ENCODE data around the gene TNFRSF1A.

TNFRSF1A gene

DNA sequence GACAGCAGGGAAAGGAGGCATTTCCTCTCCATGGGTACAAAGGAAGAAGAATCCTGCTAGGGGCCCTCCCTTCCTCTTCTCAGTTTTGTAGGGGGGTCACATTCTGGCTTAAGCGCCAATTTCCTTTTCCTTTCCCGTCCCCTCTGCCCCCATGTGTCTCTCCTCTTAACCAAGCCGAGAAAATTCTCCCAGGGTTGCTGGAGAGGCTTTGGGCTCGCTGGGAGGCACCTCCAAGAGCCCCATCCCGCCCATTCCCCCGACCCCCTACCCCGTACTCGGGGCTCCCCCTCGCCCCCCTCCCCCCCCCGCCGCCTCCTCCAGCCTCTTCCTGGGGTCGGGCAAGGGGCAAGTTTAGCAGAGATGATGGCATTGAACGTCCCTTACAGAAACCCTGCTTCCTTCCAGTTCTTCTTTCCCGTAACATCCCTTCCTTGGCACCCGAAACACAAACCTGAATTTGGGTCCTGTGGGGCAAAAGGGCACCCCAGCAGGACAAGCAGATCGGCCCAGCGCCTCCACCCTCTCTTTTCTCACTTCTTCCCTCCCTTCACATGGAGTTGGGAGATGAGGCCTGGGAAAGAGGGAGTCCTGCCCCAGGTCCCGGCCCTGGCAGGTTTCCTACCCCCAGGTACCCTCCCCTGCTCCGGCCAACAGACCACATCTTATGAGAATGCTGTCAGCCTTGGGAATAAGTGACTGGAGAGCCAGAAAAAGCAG is 17.7 kb downstream of the TNFRSF1A start:
- DNase-seq (ENCODE audit: low read depth in 1 of 2, low spot score in 1 of 2) = no peak

DNA sequence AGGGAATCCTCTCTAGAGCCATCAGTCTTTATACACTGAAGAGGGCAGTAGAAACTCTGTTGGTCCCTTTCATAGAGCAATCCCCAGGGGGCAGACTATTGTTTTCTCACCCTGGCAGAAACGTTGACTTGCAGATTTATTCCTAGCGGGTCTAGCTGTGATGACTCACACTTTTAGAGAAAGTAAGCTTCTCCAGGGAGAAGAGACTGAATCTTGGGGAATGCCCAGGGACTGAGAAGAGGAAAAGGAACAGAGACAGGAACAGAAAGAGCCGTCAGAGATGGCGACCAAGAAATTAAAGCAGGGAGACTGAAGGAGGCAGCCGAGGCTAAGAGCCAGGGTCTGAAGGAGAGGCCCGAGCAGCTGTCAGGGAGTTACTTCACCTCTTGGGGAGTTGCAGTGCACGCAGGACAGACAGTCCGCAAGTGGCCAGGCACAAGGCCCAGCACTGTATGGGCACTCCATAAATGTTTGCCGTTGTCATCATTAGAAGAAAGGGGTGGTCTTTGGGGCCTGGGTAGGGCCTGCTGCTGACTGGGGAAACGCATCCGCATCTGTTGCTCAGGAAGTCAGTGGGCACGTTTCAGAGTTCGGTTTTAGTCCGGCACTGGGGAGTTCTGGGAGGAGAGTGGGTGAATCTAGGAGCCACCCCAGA is 18.4 kb downstream of the TNFRSF1A start:
- DNase-seq (ENCODE audit: low read depth in 1 of 2, low spot score in 1 of 2) = peak in 1 of 2 donors; percentile 58

DNA sequence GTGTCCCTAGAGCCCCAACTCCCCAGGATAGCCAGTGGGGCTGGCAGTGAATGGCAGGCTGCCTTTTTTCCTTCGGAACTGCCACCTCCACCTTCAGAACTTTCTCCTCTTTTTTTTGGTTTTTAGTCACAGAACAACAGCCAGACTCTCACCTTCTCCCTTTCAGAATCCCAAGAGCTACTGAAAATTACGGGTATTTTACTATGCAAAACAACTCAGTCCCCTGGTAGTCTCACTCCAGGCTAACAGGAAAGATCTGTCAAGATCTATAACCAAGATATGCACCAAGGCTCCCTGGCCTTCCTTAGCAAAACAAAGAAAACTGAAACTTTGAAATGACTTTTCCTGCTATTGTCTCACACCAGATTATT is 18.9 kb downstream of the TNFRSF1A start:
- no peak for DNase-seq (ENCODE audit: low read depth in 1 of 2, low spot score in 1 of 2)

DNA sequence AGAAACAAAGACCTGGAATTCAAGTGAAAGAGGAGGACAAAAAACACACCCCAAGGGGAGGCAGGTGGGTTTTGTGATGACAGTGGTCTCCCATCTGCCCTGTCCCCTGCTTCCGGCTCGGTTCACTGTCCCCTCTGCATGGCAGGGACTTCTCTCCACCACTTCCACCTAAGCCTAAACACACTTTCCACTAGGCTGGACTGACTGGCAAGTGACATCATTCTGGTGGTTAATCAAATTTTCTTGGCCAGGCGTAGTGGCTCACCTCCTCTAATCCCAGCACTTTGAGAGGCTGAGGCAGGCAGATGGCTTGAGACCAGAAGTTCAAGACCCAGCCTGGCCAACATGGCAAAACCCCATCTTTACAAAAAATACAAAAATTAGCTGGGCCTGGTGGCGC is 19.5 kb downstream of the TNFRSF1A start:
- DNase-seq (ENCODE audit: low read depth in 1 of 2, low spot score in 1 of 2) = no peak

DNA sequence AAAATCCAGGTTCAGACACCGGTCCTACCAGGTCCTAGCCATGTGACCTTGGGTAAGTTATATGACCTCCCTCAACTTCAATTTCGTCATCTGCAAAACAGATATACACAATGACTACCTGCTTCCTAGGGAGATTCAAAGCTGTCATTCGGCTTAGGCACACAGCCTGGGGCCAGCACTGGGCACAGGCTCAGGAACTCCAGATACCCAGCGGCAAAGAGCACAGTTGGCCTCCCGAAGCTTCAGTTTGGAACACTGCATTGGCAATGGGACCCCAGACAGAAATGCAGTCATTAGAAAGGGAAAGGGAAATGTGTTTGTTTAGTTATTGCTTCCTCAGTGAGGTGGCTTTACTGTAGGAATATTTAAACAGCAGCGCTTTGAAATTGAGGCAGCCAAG is 20.0 kb downstream of the TNFRSF1A start:
- no peak for DNase-seq (ENCODE audit: low read depth in 1 of 2, low spot score in 1 of 2)

DNA sequence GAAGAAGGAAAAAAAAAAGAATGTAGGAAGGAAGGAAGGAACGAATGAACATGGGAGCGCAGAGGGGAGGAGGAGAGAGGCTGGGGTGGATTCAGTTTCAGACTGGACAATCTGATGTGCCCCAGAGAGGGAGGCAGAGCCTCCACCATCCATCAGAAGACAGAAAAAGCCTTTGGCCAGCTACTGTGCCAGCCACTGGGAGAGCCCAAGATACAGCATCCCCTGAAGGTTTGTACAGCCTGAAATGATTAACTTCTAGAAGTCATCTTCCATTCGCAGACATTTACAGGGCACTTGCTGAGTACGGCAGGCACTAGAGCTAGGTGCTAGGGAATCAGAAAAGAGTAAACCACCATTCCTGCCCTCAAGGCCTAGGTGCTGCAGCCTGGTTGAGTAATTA is 22.4 kb downstream of the TNFRSF1A start:
- DNase-seq (ENCODE audit: low read depth in 1 of 2, low spot score in 1 of 2) = no peak

DNA sequence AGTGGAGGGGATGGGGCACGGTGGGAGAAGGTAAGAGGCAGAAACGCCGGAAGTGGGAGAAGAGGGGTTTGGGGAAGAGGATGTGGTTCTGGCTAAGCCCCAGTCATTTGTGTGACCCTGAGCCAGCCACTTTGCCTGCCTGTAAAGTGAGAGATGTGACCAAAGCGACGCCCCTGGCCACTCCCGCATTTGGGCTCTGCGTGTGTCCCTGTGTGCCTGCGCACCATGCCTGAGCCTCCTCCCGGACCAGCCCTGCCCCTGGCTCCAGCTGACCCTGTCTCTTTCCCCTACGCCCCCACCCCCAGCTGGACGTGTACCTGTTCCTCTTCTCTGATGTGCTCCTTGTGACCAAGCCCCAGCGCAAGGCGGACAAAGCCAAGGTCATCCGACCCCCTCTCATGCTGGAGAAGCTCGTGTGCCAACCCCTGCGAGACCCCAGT is 23.4 kb downstream of the TNFRSF1A start:
- no peak for DNase-seq (ENCODE audit: low read depth in 1 of 2, low spot score in 1 of 2)

DNA sequence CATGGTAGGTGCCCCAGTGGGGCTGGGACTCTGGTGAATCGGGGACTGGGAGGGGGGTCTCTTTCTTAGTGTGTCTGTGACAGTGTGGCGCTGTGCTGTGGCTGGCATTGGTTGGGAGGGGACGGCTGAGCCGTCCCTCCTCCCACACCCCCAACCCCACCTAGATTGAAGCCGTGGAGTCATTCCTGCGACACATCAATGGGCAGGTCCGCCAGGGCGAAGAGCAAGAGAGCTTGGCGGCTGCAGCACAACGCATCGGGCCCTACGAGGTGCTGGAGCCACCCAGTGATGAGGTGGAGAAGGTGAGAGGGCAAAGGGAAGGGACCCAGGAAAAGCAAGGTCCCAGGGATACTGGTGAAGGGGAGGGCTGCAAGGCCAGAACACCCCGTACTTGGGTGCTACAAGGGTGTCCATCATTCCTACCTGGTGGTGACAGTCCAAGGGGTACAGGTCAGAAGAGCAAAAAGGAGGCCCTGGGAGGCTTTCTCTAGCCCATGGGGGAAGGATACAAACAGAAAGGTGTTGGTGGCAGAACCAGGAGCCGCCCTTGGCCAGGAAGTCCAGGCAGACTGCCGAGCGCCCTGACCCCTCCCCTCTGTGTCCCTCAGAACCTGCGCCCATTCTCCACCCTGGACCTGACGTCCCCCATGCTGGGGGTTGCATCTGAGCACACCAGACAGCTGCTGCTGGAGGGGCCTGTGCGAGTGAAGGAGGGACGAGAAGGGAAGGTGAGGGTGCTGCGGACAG is 24.0 kb downstream of the TNFRSF1A start:
- no peak for DNase-seq (ENCODE audit: low read depth in 1 of 2, low spot score in 1 of 2)

DNA sequence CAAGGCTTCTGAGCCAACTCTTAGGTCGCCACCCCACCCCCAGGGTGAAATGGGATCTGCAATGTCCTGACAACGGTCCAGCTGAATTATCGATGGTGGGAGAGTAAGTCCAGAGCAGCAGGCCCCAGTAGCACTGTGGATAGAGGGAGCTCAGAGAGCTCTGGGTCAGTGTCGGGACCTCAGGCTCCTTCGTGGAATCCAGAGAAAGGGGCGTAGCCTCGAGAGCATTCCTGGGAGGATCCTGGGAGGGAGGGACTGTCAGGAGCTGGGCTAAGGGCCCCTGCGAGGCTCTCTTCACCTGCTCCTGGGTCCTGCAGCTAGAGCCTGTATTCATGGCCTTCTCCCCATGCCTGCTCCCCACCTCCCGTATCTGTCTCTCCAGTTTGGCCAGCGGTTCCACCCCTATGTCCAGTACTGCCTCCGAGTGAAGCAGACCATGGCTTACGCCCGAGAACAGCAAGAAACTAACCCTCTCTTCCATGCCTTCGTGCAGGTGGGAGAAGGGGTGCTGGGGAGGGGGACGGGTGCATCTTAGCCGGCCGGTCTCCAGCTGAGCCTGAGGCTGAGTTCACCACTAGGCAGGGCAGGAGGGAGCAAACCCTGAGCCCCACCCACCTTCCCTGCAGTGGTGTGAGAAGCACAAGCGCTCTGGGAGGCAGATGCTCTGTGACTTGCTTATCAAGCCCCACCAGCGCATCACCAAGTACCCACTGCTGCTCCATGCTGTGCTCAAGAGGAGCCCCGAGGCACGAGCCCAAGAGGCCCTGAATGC is 24.8 kb downstream of the TNFRSF1A start:
- DNase-seq (ENCODE audit: low read depth in 1 of 2, low spot score in 1 of 2) = no peak

DNA sequence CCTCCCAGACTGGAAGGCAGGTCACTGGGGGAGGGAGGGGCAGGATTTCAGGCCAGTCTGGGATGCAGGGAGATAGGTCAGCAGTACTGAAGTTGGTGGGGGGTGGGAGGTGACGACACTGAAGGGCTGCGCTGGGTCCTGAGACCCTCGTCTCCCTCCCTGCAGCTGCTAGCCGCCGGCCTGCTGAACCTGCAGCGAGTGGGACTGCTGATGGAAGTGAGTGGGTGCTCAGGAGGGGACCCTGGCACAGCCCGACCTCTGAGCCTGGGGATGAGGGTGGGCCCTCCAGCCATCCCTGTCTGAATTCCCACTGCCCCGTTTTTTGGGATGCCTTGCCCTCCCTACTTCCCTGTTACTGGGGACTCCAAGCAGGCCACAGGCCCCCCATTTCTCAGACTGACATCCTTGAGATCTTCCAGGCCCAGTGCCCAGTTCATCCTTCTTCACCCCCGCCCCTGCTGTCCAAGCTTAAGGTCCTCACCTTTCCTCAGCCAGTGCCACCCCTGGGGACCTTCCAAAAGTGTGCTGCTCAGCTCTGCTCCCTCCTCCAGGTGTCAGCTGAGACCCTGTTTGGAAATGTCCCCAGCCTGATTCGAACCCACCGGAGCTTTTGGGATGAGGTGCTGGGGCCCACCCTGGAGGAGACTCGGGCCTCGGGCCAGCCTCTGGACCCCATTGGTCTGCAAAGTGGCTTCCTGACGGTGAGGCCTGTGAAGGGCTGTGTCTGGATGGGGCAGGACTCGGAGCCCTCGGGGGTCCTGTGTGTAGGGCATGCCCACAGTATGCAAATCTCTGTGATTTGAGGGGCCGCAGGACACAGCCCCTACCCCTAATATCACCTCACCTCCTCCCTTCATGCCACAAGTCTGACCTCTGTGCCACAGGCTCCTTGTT is 25.9 kb downstream of the TNFRSF1A start:
- no peak for DNase-seq (ENCODE audit: low read depth in 1 of 2, low spot score in 1 of 2)

DNA sequence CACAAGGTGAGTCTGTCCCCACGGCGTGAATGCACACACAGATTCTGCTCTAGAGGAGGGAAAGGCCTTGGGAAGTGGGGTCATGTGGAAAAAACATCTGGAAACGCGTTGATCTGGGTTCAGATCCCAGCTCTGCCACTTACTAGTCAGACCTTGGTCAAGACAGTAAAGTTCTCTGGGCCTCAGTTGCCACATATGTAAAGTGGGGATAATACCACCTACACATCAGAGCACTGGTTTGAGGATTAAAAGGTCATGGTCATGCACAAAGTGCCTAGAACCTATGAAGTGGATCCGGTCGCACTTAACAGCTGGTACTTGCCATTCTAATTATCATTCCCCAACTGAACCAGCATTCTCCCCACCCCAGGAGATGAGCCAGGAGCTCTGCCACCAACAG is 26.7 kb downstream of the TNFRSF1A start:
- DNase-seq (ENCODE audit: low read depth in 1 of 2, low spot score in 1 of 2) = no peak

DNA sequence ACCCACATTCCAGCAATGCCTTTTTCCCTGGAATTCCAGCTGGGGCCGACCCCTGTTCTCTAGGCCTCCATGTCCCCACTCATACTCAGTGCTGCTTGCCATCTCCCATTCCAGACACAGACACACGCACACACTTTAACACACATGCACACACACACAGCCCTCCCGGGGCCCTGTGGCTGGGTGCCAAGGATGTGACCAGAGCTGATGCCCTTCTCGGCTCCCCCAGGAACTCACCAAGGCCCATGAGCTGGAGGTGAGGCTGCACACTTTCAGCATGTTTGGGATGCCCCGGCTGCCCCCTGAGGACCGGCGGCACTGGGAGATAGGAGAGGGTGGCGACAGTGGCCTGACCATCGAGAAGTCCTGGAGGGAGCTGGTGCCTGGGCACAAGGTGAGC is 27.1 kb downstream of the TNFRSF1A start:
- no peak for DNase-seq (ENCODE audit: low read depth in 1 of 2, low spot score in 1 of 2)

DNA sequence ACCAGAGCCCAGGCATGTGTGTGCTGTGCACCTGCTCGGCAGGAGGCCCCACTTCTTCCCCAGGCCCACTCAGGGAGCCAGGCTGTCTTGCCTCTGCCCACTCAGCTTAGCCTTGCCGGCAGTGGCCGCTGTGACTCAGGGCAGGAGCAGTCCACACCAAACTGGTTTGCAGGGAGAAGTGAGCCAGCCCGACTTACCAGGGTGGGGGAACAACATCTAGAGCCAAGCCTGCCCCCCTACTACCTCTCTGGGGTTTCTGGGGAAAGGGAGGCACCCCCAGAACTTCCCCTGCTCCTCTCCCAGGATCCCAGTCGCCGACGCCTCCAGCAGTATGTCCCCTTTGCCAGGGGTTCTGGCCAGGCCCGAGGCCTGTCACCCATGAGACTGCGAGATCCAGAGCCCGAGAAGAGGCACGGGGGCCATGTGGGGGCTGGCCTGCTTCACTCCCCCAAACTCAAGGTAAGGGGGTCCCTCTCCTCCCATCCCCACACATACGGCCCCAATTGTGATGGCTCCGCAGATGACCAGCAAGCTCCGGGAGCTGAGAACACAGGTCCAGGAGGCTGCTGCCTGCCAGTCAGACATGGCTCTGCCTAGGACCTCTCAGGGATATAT is 28.4 kb downstream of the TNFRSF1A start:
- DNase-seq (ENCODE audit: low read depth in 1 of 2, low spot score in 1 of 2) = no peak

DNA sequence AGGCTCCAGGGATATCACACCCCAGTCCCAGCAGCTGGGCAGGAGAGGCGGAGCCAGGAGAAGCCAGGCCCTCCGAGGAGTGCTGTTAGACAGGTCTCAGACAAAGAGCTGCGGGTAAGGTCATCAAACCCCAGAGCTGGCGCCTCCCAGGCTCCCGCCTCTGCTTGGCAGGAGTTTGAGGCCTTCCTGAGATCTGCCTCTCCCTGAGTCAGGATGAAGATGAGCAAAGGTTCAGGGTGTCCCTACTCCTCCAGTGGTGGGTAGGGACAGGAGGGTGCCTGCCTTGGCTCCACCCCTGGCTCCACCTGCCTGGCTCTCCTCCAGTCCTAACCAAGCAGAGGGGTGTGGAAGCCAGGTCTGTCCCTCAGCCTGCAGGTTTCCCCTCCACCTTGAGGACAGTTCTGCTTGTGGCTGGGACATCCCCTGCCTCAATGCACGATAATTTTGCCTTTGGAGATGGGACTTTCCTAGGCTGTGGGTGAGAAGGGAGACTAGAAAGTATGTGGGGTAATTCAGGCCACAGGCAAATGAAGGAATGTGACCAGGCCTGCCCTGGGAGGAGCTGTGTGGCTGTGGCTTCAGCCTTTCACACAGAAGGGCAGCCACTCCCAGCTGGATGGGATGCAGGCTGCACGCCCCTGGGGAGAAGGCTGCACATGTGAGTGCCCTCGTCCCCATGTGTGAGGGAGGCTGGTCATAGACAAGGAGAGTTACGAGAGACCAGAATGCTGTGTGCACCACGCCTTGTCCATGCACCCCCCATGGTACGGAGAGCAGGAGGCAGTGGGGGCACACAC is 29.1 kb downstream of the TNFRSF1A start:
- no peak for DNase-seq (ENCODE audit: low read depth in 1 of 2, low spot score in 1 of 2)

DNA sequence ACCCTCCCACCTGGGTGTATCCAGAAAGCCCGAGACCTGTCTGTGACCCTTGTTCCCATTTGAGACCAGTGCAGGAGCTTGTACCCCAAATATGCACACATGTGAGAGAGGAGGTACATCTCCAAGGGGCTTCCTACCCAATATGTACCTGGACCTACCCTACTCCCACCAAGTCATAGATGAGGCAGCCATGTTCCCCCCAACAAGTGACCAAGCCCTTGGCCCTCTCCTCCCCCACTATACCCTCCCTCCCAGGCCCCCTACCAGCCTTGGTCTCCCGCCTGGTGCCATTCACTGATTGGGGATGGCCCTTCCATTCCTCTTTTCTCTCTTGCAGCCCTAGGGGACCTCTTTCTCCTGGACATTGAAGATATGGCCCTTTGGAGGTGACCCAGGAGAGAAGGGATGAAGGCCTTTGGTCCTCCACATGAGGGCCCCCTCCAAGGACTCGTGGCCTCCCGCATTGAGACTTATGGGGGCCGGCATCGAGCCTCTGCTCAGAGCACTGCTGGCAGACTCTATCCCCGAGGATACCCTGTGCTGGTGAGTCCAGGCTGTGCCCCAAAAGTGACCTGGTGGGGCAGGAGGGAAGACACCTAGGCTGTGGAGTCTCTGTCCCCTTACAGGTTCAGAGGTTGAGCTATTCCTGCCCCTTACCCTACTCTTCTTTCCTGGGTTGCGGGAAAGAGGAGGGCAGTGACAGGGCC is 29.9 kb downstream of the TNFRSF1A start:
- DNase-seq (ENCODE audit: low read depth in 1 of 2, low spot score in 1 of 2) = no peak

DNA sequence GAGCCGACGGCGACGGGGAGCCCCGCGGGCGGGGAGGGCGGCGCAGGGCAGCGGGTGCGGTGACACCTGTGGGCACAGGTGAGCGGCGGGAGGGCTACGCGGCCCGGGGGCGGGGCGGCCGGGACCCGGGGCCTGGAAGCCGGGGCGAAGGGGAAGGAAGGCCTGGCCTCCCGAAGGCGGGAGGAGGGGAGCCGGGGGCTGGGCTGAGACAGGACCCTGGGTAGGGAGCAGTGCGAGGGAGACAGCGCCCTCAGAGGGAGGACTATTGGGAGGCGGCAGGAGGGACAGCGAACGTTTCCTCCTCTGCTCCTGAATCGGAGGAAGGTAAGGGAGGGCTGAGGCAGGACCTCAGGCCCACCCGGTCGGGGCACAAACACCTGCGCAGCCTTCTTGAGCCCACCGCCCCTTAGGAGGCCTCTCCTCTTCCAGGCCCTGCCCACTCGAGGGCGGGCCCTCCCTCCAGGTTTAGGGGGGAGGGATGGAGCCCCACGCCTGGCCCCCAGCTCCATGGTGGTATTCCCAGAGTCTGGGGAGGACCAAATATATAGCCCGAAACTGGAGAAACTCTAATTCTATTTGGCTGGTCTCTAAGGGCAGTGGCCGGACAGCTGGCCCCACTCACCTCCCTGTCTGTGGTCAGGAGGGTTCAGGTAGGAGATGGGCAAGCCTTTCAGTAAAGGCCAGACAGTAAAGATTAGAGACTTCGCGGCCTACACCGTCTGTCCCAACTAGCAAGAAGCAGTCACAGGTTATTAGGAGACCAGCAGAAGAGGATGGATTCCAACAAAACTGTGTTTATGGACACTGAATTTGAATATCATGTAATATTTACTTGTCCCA is 30.9 kb downstream of the TNFRSF1A start:
- no peak for DNase-seq (ENCODE audit: low read depth in 1 of 2, low spot score in 1 of 2)

DNA sequence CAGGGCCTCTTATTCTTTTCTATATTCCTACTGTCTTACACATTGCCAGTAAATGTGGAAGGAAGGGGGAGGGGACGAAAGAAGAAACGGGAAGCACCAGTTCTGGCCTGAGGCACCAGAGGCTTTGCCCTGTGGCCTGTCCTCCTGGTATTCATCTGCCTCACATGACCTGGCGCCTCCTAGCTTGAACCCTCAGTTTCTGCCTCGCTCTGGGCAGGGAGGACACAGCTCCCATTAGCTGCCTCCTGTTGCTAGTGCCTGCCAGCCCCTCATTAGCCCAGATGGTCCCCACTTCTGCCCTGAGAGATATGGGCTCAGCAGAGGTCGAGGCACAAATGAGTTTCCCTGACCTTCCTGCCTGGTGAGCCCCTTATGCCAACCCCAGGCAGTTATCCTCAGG is 34.3 kb downstream of the TNFRSF1A start:
- DNase-seq (ENCODE audit: low read depth in 1 of 2, low spot score in 1 of 2) = no peak
